Kidney (tissue), 14 donors: ENCODE results near the gene WDR41. TPM values are rescaled to one million over a fixed set of nuclear protein-coding genes. Genes with fewer than 3 reads are reported as not detected.

Source experiments
- DNase-seq, 5 donors: peaks; one replicate each; pipeline ENCODE4 v3.0.0-alpha.2; 2013 to 2020
- FAIRE-seq: peaks from 2 replicates; lab custom pipeline; 2012; peaks lifted over from hg19 to GRCh38; lab: Jason Lieb, UNC
- H3K27ac ChIP-seq, 2 donors: one replicate each; pipeline ENCODE4 v1.7.0; 2013; ENCODE audit warnings: low read depth in 2 of 2, low read length in 2 of 2, inconsistent platforms in 1 of 2
- H3K27me3 ChIP-seq: one replicate; pipeline ENCODE4 v1.7.1; 2013; ENCODE audit warnings: low read length, inconsistent platforms; ENCODE audit not compliant: control insufficient read depth, insufficient read depth
- H3K36me3 ChIP-seq, 3 donors: one replicate each; pipeline versions ENCODE4 v1.7.0 to v1.7.1; 2013; ENCODE audit warnings: low read length in 3 of 3, control low read depth in 1 of 3, inconsistent platforms in 1 of 3; ENCODE audit not compliant: insufficient read depth in 3 of 3, control insufficient read depth in 2 of 3
- H3K4me1 ChIP-seq, 3 donors: one replicate each; pipeline versions ENCODE4 v1.7.0 to v1.7.1; 2013; ENCODE audit warnings: low read length in 3 of 3, inconsistent platforms in 1 of 3, low read depth in 1 of 3; ENCODE audit not compliant: control insufficient read depth in 2 of 3, insufficient read depth in 2 of 3
- H3K4me3 ChIP-seq, 3 donors: one replicate each; pipeline versions ENCODE4 v1.7.0 to v1.8.1; 2013; ENCODE audit warnings: low read length in 3 of 3, control low read depth in 1 of 3, inconsistent platforms in 1 of 3
- H3K9ac ChIP-seq, 3 donors: one replicate each; pipeline versions ENCODE4 v1.7.0 to v1.7.1; 2013; ENCODE audit warnings: low read length in 3 of 3, control low read depth in 1 of 3, inconsistent platforms in 1 of 3
- H3K9me3 ChIP-seq, 3 donors: one replicate each; pipeline versions ENCODE4 v1.7.0 to v1.7.1; 2013; ENCODE audit warnings: low read length in 3 of 3, control low read depth in 1 of 3, inconsistent platforms in 1 of 3; ENCODE audit not compliant: control insufficient read depth in 2 of 3, insufficient read depth in 1 of 3
- CTCF ChIP-seq: IDR thresholded peaks from 3 replicates; pipeline ENCODE4 v1.5.1; 2012; ENCODE audit warnings: mild to moderate bottlenecking, moderate library complexity, borderline replicate concordance; ENCODE audit not compliant: insufficient read depth; ENCODE audit errors: extremely low read depth
- intact Hi-C: fragments of 100-400 bp; cut with DNase I; formaldehyde crosslinking; loops from one replicate; pipeline ENCODE4 v1.11.1; 2022
- polyA plus RNA-seq: library from polyadenylated mRNA; stranded (reverse); fragments of 350-450 nt; fragmentation: Illumina TruSeq; extraction: RNeasy Lipid Tissue Mini Kit (QIAGEN cat#74804); gene quantifications from one replicate; pipeline ENCODE4 v1.2.3, GENCODE V29; 2014; ENCODE audit warnings: low read depth, low replicate concordance; ENCODE audit not compliant: insufficient read depth
- total RNA-seq: library from RNA; stranded (reverse); fragmentation: NEBNext Ultra II Directional; extraction: Animal tissue kit (Norgen Biotek cat#: 25700); gene quantifications from one replicate; pipeline ENCODE4 v1.2.1, GENCODE V29; 2021
- donor health status: control.
- donor health status: control.
- donor health status: control.
- donor health status: control.
- donor health status: control.
- donor health status: DM: yes; HTN: yes; CAD: no.
- donor health status: Normal renal cell carcinoma (clear cell type).

WDR41 gene
- total and polyA plus RNA-seq, 2 donors from 2014 or later = 16.0 to 45.2 TPM

DNA sequence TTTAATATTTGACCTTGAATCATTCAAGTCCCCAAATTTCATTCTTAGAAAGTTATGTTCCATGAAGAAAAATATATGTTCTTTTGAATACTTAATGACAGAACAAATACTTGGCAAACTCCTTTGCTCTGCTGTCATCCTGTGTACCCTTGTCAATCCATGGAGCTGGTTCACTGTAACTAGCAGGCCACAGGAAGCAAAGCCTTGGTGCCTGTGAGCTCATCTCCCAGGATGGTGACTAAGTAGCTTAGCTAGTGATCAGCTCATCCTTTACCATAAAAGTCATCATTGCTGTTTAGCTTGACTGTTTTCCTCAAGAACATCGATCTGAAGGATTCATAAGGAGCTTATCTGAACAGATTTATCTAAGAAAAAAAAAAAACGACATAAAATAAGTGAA lies 65.4 kb downstream of the WDR41 start:
- Histone ChIP-seq H3K9me3 (no peaks in the 10 kb centered on the region), H3K36me3 (peaks cover 2 to 15% (median 5%) of the 10 kb centered on the region in 3 donors), H3K4me1 (no peaks in the 10 kb centered on the region), H3K27ac (no peak overlapping the region), H3K9ac (no peak overlapping the region), H3K27me3 (no peaks in the 10 kb centered on the region), H3K4me3 (no peak overlapping the region)
- intact Hi-C loops = no loop called here
- no peak for TF ChIP-seq CTCF
- FAIRE-seq (no peak), DNase-seq (no peak)

DNA sequence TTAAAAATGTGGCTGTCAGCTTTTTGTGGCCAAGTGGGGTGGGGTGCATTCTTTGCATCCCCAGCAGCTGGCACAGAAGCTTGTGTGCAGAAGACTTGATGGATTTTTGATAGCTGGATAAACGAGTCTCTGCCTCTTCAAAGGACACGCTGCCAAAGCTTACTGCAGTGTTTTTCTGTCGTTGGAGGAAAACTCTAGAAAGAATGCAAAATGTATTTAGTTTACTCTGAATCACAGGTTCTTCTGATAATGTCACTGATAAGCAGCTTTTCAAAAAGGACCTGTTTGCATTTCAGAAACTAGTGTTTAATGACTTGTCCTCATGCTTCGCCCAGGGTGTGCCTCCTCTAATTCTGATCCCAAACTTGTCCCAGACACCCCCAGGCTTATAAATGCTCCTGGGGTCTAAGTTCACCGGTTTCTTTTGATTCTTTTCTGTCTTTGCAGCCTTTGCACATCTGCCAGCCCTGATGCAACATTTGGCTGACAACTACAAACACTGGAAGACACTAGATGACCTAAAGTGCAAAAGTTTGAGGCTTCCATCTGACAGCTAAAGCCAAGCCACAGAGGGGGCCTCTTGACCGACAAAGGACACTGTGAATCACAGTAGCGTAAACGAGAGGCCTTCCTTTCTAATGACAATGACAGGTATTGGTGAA lies 66.0 kb downstream of the WDR41 start:
- H3K27ac ChIP-seq = no peak overlapping the region
- no peak overlapping the region for H3K4me3 ChIP-seq
- FAIRE-seq (no peak), DNase-seq (no peak)
- no peaks in the 10 kb centered on the region for H3K4me1 ChIP-seq
- H3K9ac ChIP-seq = no peak overlapping the region
- H3K27me3 ChIP-seq = no peaks in the 10 kb centered on the region
- intact Hi-C loops = no loop called here
- H3K36me3 ChIP-seq = peaks cover 2 to 13% (median 5%) of the 10 kb centered on the region in 3 donors
- TF ChIP-seq CTCF = no peak
- no peaks in the 10 kb centered on the region for H3K9me3 ChIP-seq

DNA sequence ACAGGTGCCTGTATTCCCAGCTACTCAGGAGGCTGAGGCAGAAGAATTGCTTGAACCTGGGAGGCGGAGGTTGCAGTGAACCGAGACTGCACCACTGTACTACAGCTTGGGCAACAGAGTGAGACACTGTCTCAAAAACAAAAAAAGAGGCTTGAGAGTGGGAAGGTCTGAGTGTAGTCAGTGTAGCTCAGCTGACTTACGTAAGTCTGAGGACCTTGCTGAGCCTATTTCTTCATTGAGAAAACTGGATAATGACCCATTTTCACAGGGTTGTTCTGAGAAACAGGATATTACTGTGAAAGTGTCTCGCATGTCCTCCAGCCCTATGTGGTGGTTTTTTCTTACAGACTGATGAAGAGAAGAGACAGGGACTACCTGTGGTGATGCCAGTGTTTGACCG lies 66.7 kb downstream of the WDR41 start:
- intact Hi-C loops = no loop called here

More for the DNA sequence above, 66.7 kb downstream of the WDR41 start:
- Histone ChIP-seq H3K4me3 (no peak overlapping the region), H3K4me1 (no peaks in the 10 kb centered on the region), H3K9ac (no peak overlapping the region), H3K9me3 (no peaks in the 10 kb centered on the region), H3K36me3 (peaks cover 2 to 13% (median 5%) of the 10 kb centered on the region in 3 donors), H3K27me3 (no peaks in the 10 kb centered on the region), H3K27ac (no peak overlapping the region)
- FAIRE-seq (no peak), DNase-seq (no peak)
- TF ChIP-seq CTCF = no peak
